NK-92 (cell line): ENCODE results near the gene HDAC8.

ENCODE experiments used
- DNase-seq: peaks from one replicate; lab custom pipeline; 2025; ENCODE audit not compliant: unreplicated experiment; lab: John Stamatoyannopoulos, UW

The HDAC8 gene

DNA sequence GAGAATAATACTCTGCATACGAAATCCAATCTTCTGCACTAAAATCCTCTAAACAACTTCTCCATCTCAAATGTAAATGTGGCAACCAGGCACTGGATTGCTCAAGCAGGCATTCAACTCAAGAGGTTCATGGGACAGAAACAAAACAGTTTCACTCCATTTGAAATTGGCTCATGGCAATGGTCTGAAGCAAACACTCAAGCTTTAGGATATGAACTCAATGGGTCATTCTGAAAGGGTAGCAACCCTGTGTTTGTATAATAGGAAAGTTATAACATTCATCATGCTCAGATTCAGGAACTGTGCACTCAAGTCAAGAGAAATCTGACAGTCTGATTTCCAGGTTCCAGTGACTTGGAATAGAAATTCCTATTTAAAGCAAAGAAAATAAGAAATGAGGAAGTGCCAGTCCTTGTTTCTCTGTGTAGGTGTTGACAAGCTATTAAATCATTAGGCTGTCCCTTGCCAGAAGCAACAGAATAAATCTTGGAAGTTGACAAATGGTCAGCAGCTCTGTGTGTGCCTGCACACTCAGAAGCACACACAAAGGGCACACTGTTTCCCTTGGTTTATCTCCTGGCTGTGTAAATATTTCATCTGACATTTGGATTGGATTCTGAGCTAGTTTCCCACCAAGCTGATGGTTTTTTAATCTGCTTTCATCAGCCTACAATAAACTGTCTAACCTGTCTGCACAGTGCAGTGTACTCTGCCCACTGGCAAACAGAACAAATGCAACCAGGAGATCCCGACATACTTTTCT lies 191.0 kb downstream of the HDAC8 start:
- no peak for DNase-seq

DNA sequence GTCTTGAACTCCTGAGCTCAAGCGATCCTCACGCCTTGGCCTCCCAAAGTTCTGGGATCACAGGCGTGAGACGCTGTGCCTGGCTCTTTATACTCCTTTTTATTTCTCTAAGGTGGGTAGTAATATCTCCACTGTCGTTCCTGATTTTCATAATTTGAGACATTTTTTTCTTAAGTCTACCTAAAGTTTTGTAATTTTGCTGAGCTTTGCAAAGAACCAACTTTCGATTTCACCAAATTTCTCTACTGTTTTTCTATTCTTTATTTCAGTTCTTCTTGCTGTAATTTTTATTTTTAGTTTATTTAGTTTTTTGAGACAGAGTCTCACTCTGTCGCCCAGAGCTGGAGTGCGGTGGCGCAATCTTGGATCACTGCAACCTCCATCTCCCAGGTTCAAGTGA lies 196.5 kb downstream of the HDAC8 start:
- no peak for DNase-seq

DNA sequence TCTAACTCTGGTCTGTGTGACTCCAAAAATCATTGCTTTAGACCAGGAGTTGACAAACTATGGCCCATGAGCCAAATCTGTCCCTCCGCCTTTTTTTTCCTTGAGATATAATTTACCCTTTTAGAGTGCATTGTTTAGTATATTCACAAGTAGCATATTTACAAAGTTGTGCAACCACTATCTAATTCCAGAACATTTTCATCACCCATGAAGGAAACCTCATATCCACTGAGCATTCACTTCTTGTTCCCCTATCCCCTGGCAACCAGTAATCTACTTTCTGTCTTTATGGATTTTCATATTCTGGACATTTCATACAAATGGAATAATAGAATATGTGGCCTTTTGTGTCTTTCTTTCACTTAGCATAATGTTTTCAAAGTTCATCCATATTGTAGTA lies 199.5 kb downstream of the HDAC8 start:
- DNase-seq = no peak

DNA sequence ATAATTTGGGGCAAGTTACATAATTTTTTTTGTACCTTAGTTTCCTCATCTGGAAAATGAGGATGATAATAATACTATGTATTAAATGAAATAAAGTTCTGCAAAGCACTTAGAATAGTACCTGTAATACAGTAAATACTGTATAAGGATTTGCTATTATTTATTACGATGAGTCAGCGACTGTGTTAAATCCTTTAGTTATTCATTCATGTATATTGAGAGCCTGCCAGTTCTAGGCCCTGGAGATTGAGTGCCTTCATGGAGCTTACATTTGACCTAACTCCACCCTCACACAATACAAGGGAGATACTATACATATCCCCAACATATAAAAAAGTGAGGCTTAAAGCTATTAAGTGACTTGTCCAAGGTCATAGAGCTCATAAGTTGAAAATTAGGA lies 199.9 kb downstream of the HDAC8 start:
- DNase-seq = no peak

DNA sequence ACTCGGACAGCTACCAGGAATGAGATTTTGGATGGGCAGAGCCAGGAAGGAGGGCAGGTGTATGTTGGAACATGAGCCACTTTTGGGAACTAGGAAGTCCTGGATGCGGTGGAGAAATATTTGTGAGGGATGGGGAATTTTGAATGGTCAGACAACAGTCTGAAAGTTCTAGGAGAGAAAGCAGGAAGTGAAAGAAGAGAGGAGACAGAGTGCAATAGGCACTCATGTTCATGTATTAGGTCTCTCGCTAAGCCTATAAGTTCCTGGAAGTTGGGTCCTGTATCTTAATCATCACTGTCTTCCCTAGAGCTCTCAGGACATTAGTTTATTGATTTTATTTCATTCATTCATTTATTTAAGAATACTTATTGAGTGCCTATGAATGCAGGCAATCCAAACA lies 201.2 kb downstream of the HDAC8 start:
- no peak for DNase-seq

DNA sequence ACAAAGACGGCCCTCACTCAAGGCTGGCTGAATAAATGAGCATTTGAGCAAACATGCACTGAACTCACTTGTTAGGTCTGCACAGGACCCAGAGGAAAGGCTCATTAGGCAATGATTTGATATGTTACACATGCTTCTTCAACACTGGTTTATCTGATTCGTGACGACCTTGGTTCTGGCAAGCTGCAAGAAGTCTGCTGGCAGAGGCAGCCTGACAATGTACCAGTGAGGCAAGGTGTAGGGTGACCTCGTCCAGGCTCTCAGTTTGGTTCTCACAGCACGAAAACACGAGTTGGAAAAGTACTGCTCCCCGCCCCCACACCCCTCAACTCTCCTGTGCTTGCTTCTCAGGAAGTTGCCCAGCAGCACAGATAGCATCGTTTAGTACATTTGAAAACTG lies 203.8 kb downstream of the HDAC8 start:
- no peak for DNase-seq

DNA sequence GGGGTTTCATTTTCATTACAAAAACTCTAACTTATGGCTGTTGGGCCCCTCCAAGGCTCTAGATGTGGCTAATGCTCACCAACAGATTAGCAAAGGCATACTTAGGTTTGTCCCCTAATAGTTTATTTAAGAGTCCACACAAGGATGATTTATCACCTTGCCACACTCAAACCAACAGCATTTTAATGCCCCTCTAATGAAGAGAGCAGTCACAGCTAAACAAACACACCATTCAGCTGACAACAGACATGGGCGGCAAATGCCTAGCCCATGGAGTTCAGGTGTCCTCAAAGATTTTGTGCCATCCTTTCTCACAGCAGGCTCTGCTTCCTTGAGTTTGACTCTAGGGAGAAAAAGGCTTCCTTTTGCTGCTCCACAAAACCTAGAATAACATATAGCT lies 205.1 kb downstream of the HDAC8 start:
- no peak for DNase-seq

DNA sequence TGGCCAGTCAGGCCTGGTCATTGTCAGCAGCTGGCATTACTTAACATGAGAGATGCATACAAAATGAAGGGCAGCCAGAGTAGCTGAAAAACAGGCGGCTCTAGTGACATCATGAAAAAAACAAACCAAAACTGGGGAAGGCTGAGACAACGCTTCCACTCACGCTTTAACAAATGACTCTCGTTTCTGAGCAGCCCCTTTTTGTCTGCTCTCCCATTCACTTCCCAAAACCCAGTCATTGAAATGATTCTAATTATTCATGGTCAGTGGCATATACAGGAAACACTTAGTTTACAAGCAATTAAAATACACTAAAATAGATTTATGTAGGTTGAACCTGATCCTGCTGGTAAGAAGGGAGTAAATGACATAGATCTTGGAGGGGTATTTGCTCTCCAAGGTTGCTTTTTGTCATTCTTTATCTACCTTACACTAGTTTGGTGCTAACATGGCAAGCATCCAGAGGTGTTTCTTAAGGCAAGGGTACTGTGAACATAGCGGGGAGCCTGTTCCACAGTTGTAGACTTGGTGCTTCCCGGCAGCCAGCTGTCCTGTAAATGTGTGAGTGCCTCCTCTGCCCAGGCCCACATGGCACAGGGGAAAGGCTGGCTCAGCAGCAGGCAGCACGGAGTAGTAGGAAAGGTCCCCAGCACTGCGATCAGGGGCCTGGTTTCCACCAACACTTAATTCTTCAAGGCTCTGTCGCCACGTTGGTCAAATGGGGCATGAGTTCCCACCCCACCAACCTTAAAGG lies 205.8 kb downstream of the HDAC8 start:
- DNase-seq = no peak

DNA sequence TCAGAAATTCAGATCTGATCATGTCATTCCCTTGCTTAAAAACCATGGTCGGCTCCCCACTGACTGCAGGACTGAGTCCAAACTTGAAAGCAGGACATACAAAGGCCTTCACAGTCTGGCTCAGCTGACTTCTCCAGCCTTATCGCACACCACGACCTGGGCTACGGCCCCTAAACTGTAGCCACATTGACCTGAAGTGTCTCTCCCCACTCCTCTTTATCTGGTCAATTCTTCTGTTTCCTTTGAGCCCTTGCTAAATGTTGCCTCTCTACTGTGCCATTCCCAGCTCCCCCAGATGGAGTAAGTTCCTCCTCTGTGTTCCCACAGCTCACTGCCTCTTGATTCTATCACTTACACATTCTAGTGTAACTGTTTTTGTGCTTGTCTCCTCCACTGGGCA lies 206.5 kb downstream of the HDAC8 start:
- DNase-seq = no peak

DNA sequence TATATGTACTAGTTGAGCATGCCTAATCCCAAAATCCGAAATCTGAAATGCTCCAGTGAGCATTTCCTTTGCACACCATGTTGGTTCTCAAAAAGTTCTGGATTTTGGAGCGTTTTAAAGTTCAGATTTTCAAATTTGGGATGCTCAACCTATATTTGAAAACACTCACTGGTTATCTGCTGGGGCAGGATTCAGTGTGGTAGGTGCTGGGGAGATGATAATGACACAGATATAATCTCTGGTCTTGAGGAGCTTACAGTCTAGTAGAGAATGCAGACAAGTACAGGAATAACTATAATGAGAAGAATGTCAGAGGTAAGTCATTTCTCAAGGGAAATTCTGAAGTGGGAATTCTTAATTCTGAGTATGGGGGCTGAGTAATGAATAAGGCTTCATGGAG lies 207.5 kb downstream of the HDAC8 start:
- DNase-seq = no peak

DNA sequence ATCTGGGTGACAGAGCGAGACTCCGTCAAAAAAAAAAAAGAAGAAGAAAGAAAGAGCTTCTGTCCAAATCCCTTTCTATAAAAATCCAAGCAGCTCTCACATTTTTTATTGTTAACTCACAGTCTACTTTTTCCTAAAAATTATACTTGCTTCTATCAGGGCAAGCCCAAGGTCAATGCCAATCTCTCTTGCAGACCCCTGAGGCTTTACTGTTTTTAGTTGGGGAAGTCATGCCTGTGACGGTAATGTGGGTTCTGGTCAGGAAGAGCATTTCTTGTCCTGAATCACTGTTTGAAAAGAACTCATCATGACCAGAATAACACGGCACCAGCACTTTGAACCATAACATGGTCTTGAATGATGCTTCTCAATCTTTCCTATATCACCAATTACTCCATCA lies 212.3 kb downstream of the HDAC8 start:
- DNase-seq = no peak

DNA sequence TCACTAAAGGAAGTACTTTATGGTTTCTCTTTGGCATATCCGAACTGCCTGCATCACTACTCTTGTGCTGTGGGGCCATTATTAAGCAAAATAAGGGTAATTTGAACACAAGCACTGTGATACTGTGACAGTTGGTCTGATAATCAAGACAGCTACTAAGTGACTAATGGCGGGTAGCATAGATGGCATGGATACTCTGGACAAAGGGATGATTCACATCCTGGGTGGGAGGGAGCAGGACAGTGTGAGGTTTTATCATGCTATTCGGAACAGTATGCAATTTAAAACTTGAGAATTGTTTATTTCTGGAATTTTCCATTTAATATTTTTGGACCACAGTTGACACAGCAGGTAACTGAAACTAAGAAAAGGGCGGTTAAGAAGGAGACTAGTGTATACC lies 214.3 kb downstream of the HDAC8 start:
- no peak for DNase-seq

DNA sequence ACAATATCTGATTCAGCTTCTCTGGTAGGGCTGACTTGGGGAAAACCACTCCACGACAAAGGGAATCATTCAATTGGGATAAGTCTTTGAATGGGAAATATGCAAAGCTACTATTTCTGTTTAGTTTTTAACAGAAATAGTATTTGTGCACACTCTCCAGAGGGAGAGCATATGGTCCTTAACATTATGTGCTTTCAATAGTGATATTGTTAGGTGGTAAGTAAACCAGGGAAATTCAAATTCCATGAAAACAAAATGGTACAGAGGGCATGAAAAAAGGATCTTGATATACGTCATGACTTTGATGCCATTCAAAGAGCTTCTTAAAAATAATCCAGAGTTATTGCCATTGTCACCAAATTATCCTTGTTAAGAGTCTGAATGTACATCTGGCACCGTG lies 219.9 kb downstream of the HDAC8 start:
- no peak for DNase-seq

DNA sequence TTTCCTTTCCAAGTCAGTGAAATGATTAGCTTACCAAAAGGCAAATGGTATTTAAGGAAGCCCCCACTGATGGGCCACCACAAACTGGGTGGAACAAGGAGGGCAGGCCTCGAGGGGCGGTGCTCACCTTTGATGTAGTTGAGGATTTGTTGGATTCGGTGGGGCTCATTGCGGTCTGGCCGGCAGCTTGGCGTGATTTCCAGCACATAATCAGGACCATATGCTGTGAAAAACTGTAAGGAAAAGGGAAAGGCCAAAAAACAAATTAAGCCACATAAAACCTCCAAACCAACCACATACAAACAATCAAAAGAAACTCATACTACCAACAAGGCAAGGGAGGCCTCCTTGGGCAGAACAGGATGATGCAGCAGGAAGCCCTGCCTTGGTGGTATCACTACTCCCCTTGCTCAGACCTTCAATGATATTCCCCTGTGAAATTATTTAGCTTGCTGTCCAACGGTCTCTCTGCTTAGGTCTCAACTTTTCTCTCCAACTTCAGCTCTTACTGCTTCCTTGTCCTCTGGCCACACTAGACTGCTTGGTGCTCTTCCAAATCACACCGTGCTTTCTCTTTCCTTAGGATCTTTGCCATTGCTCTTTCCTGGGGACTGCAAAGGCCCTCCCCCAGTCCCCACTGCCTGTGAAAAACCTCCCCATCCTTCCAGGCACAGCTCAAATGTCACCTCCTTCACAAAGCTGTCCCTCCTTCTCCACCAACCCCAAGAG lies 220.9 kb downstream of the HDAC8 start:
- DNase-seq = no peak

DNA sequence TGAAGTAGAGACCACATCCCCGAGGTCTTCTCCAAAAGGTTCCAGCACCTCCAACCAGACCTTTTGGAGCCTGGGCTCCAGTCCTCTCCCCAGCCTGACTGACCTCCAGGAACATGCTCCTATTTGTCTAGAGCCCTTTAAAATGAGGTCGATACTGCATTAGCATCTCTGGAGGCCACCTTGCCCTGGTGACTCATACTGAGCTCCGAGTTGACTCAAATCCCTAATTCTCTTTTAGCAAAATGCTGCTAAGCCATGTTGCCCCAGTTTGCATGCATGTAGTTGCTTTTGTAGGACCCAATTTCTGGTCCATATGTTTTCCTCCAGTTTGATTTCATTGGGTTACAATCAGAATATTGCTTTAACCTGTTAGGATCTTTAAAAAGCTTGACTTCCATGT lies 223.5 kb downstream of the HDAC8 start:
- DNase-seq = no peak

DNA sequence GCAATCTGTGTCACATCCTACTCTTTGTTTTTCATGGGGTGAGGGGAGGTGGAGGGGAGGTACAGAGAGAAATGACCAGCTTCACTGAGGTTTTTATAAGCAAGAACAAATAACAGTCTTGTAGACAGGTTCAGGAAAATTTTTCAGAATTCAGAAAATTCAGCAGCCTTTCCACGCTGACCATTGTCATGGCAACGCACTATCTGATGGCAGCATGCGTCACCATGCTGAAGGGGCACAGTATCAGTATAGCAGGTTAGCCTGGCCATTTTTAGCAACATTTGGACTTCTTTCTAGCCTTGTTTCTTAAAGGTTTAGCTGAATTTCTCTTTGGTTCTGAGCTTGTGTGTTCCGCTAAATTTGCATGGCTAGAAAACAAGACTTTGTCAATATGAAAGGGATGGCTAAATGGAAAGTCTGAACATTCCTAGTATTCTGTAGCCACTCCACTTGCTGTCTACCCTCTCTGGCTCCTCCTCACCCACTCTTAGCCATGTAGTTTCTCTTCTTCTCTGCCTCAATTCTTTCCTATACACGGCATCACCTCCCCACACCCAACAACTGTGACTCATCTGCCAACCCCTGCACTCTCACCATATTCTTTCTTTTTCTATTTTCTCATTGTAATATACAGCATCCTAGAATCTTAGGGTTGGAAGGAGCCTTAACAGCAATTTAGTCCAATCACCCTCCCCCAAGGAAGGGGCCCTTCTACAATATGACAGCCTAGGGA lies 224.2 kb downstream of the HDAC8 start:
- DNase-seq = no peak

DNA sequence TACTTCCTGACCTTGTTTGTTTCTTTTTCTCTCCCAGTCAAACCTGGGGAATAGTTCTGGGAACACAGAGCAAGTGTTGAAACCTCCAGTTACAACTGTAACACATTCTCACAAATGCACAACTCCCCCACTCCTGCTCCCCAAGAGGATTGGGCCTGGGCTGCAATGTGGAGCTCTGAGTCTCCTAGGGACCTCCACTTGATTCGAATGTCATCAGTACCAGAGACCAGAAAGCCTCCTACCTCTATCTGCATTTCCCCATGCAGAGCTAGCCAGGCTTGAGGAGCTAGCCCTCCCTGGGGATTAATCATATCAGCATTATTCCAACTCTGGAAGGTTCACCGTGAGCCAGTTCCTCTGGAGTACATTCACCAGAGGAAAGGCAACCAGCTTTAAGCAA lies 225.3 kb downstream of the HDAC8 start:
- DNase-seq = no peak

DNA sequence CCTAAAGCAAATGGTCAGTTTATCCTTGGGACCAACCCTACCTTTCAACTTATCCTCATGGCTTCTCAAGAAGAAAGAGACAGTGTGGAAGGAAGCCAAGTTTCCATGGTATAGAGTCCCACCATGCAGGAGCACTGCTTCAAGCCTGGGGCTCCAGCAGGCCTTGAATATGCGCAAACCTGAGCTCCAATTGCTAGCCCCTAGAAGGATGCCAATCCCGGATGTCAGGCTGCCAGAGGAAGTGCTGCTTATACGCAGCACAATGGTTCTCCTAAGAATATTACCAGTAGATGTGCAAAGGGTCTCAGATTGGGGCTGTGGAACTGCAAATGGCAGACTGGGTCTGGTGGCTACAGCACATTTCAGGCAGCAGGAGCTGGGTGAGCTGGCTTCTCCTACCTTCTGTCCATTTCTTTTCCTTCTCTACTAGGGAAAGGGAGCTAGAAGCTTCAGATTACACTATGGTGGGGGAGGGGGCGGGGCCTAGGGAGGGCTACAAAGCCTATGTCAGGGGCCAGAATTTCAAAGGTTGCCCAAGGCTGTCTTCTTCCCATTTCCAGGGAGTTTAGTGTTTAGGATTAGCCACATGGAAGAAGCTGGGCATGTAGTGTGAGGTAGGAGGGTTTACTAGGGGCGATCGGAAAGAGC lies 226.2 kb downstream of the HDAC8 start:
- DNase-seq = no peak

DNA sequence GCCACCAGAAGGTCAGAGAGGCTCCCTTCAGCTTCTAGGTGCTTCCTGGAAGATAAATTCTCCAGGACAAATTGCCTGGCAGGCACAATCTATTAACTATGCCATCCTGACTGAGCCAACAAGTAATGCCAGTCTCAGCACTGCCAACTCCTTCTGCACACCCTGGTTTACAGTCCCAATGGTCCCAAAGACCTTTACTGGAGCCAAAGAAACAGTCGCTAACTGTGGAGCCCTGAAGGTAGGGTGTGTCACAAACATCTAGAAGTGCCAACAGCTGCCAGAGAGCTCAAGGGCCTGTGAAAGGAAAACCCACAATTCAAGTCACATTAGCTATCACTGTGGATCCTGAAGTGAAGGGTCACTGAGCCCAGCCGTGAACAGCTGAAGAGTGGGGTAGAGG lies 232.0 kb downstream of the HDAC8 start:
- no peak for DNase-seq

DNA sequence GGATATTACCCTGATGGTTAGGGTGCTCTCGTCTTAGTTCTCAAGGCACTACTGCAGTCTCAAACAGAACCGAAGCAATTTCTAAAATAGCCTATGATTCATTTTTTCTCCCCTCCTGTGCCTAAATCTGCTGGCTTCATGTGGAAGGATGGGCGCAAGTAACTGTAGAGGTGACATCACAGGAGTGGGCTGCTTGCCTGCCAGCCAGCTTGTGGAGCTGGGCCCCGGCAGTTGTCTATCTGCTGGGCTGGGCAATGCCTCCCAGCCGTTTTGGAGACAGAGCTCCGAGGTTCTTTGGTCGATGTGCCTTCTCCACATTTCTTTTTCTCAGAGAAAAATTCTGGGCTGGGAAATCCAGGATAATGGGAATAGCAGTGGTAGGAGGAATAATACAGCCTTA lies 232.6 kb downstream of the HDAC8 start:
- DNase-seq = no peak

DNA sequence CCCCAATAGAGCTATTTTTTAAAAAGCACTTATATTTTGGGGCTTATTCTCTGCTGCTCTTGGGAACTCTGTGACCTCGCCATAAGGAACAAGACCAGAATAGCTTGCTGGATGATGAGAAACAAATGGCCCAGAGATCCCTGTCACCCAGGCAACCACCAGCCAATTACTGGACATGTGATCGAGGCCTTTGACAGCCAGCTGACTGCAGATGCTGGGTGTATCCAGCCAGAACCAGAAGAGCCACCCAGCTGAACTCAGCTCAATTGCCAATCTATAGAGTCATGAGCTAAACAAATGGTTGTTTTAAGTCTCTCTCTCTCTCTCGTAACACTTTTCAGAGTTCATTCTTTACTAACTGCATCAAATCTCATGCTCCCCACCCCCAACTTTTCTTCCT lies 242.5 kb downstream of the HDAC8 start:
- no peak for DNase-seq
